Hepatocyte (in vitro differentiated cells): ENCODE results near the gene OR10H5.

Source experiments
- EZH2 ChIP-seq: fragments of 200-600 bp; sonication (generic); IDR thresholded peaks from 2 replicates; pipeline ENCODE4 v1.6.1; 2016; ENCODE audit warnings: antibody characterized with exemption, mild to moderate bottlenecking, borderline replicate concordance
- TF ChIP-seq, protein P1 (sequence below): fragments of 200-600 bp; sonication (generic); IDR thresholded peaks from 2 replicates; pipeline ENCODE4 v1.5.1; 2016; ENCODE audit warnings: antibody characterized with exemption, mild to moderate bottlenecking; ENCODE audit not compliant: poor library complexity

DNA sequence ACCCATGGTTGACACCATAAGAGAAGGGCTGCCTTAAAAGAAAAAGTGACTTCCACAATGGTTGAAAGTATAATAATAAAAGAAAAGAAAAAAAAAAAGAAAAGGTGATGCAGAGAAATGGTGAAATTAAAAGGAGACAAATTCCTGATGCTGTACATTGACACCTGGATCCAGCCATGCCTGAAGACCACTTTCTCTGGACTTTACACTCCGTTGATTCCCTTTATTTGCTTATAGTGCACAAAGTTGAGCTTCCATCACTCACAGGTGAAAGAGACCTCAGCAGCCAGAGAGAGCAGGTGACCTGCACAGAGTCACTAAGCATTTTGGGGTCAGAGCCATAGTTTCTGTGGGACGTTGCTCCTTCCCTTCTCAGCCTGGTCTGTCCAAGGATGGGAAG, 12.2 kb upstream of the OR10H5 start:
- TF ChIP-seq EZH2, result no peak
- TF ChIP-seq, protein P1, sequence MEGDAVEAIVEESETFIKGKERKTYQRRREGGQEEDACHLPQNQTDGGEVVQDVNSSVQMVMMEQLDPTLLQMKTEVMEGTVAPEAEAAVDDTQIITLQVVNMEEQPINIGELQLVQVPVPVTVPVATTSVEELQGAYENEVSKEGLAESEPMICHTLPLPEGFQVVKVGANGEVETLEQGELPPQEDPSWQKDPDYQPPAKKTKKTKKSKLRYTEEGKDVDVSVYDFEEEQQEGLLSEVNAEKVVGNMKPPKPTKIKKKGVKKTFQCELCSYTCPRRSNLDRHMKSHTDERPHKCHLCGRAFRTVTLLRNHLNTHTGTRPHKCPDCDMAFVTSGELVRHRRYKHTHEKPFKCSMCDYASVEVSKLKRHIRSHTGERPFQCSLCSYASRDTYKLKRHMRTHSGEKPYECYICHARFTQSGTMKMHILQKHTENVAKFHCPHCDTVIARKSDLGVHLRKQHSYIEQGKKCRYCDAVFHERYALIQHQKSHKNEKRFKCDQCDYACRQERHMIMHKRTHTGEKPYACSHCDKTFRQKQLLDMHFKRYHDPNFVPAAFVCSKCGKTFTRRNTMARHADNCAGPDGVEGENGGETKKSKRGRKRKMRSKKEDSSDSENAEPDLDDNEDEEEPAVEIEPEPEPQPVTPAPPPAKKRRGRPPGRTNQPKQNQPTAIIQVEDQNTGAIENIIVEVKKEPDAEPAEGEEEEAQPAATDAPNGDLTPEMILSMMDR, result no peak
